Neural cell (in vitro differentiated cells): Measurements from ENCODE around the gene NGEF. TPM values are rescaled to one million over a fixed set of nuclear protein-coding genes. Genes with fewer than 3 reads are reported as not detected.

ENCODE experiments used
- H2AFZ ChIP-seq: fragments of 200-600, 300-800 bp; sonication (generic), shearing (Covaris generic); 2 replicates; pipeline ENCODE4 v1.6.0; 2014; ENCODE audit warnings: low read depth, mild to moderate bottlenecking, antibody characterized with exemption, low read length, moderate library complexity
- H3F3A ChIP-seq: fragments of 200-600 bp; shearing (Covaris generic); 2 replicates; pipeline ENCODE4 v1.6.1; 2016; ENCODE audit warnings: mild to moderate bottlenecking, moderate library complexity, mixed read lengths, antibody characterized with exemption, low read length; ENCODE audit not compliant: insufficient read depth, poor library complexity, severe bottlenecking
- H3K27ac ChIP-seq: fragments of 200-600, 300-800 bp; sonication (generic), shearing (Covaris generic); 2 replicates; pipeline ENCODE4 v1.5.1; 2014; ENCODE audit warnings: mild to moderate bottlenecking, low read length, moderate library complexity
- H3K27me3 ChIP-seq: fragments of 300-800, 200-600 bp; sonication (generic), shearing (Covaris generic); 2 replicates; pipeline ENCODE4 v1.6.0; 2014; ENCODE audit warnings: mild to moderate bottlenecking, low read depth, low read length, moderate library complexity; ENCODE audit not compliant: insufficient read depth
- H3K36me3 ChIP-seq: fragments of 300-800, 200-600 bp; sonication (generic), shearing (Covaris generic); 2 replicates; pipeline ENCODE4 v1.5.1; 2014; ENCODE audit warnings: mild to moderate bottlenecking, antibody characterized with exemption, low read length, moderate library complexity; ENCODE audit not compliant: insufficient read depth
- H3K4me2 ChIP-seq: fragments of 300-800, 200-600 bp; sonication (generic), shearing (Covaris generic); 2 replicates; pipeline ENCODE4 v1.6.0; 2014; ENCODE audit warnings: mild to moderate bottlenecking, low read length
- H3K4me3 ChIP-seq: fragments of 300-800, 200-600 bp; sonication (generic), shearing (Covaris generic); 2 replicates; pipeline ENCODE4 v1.5.1; 2014; ENCODE audit warnings: mild to moderate bottlenecking, low read length, moderate library complexity
- H3K79me2 ChIP-seq: fragments of 200-600 bp; shearing (Covaris generic); replicated peaks from 2 replicates; pipeline ENCODE4 v1.6.0; 2014; ENCODE audit warnings: mild to moderate bottlenecking, low read length, moderate library complexity; ENCODE audit not compliant: insufficient read depth
- H3K9ac ChIP-seq: fragments of 300-800, 200-600 bp; sonication (generic), shearing (Covaris generic); 2 replicates; pipeline ENCODE4 v1.6.1; 2016; ENCODE audit warnings: mild to moderate bottlenecking, low read length, mixed read lengths
- H3K9me2 ChIP-seq: fragments of 200-600 bp; shearing (Covaris generic); 2 replicates; pipeline ENCODE4 v1.6.1; 2016; ENCODE audit warnings: mild to moderate bottlenecking, low read length, mixed read lengths; ENCODE audit not compliant: insufficient read depth
- H3K9me3 ChIP-seq: fragments of 200-600, 300-800 bp; sonication (generic), shearing (Covaris generic); 2 replicates; pipeline ENCODE4 v1.6.1; 2016; ENCODE audit warnings: mild to moderate bottlenecking, mixed run types, low read length, moderate library complexity, mixed read lengths
- H4K20me1 ChIP-seq: fragments of 200-600 bp; shearing (Covaris generic); 2 replicates; pipeline ENCODE4 v1.6.1; 2016; ENCODE audit warnings: mild to moderate bottlenecking, mixed run types; ENCODE audit not compliant: insufficient read depth
- CTCF ChIP-seq: fragments of 450-650 bp; IDR thresholded peaks from 2 replicates; pipeline ENCODE4 v1.5.1; 2014; ENCODE audit warnings: antibody characterized with exemption, mild to moderate bottlenecking, moderate library complexity; ENCODE audit not compliant: poor library complexity, severe bottlenecking
- EP300 ChIP-seq: fragments of 450-650 bp; conservative IDR thresholded peaks from 2 replicates; pipeline ENCODE4 v1.6.1; 2014; ENCODE audit warnings: antibody characterized with exemption, mild to moderate bottlenecking, moderate library complexity; ENCODE audit not compliant: poor library complexity, severe bottlenecking
- EZH2 ChIP-seq: fragments of 200-600, 300-800 bp; shearing (Covaris generic), sonication (generic); IDR thresholded peaks from 2 replicates; pipeline ENCODE4 v1.6.1; 2014; ENCODE audit warnings: antibody characterized with exemption, low read length, borderline replicate concordance, mild to moderate bottlenecking; ENCODE audit not compliant: insufficient read depth, poor library complexity, severe bottlenecking
- MXI1 ChIP-seq: fragments of 450-650 bp; conservative IDR thresholded peaks from 2 replicates; pipeline ENCODE4 v1.6.1; 2014; ENCODE audit warnings: antibody characterized with exemption, mild to moderate bottlenecking; ENCODE audit not compliant: poor library complexity, severe bottlenecking
- POLR2AphosphoS5 ChIP-seq: IDR thresholded peaks from 2 replicates; pipeline ENCODE4 v1.6.1; 2012
- RAD21 ChIP-seq: fragments of 450-650 bp; conservative IDR thresholded peaks from 2 replicates; pipeline ENCODE4 v1.6.1; 2014; ENCODE audit warnings: antibody characterized with exemption, mild to moderate bottlenecking, moderate library complexity
- SMC3 ChIP-seq: fragments of 450-650 bp; conservative IDR thresholded peaks from 2 replicates; pipeline ENCODE4 v1.6.1; 2014; ENCODE audit warnings: antibody characterized with exemption, mild to moderate bottlenecking, moderate library complexity; ENCODE audit not compliant: poor library complexity
- TAF1 ChIP-seq: IDR thresholded peaks from 2 replicates; pipeline ENCODE4 v1.6.1; 2012; ENCODE audit warnings: low read depth
- polyA plus RNA-seq: library from polyadenylated mRNA; depleted of rRNA; stranded (reverse); fragments of >200 nt; gene quantifications from 2 replicates; pipeline ENCODE4 v1.2.3, GENCODE V29; 2014
- TF ChIP-seq, protein P1 (sequence below): IDR thresholded peaks from 2 replicates; pipeline ENCODE4 v1.6.1; 2012; ENCODE audit warnings: borderline replicate concordance

The NGEF gene
- polyA plus RNA-seq, 1 donor from 2014 or later, result 5.2 TPM

DNA sequence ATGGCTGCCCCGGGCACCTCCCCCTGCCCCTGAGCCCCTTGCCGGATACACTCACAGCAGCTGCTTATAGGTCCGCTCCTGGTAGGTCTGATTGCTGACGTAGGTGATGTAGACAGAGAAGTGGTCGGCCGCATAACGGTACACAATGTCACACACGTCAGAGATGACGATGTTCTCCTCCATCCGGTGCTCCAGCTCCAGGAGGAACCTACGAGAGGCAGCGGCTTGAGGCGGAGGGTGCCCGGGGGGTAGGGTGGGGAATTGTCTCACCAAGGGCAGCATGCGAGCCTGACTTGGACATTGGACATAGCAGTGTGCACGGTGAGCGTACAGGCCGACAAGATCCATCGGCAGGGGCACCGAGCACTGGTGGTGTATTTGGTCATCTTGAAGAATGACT is 120.2 kb downstream of the NGEF start:
- no peak for TF ChIP-seq TAF1
- no peak for TF ChIP-seq EP300
- TF ChIP-seq, protein P1, sequence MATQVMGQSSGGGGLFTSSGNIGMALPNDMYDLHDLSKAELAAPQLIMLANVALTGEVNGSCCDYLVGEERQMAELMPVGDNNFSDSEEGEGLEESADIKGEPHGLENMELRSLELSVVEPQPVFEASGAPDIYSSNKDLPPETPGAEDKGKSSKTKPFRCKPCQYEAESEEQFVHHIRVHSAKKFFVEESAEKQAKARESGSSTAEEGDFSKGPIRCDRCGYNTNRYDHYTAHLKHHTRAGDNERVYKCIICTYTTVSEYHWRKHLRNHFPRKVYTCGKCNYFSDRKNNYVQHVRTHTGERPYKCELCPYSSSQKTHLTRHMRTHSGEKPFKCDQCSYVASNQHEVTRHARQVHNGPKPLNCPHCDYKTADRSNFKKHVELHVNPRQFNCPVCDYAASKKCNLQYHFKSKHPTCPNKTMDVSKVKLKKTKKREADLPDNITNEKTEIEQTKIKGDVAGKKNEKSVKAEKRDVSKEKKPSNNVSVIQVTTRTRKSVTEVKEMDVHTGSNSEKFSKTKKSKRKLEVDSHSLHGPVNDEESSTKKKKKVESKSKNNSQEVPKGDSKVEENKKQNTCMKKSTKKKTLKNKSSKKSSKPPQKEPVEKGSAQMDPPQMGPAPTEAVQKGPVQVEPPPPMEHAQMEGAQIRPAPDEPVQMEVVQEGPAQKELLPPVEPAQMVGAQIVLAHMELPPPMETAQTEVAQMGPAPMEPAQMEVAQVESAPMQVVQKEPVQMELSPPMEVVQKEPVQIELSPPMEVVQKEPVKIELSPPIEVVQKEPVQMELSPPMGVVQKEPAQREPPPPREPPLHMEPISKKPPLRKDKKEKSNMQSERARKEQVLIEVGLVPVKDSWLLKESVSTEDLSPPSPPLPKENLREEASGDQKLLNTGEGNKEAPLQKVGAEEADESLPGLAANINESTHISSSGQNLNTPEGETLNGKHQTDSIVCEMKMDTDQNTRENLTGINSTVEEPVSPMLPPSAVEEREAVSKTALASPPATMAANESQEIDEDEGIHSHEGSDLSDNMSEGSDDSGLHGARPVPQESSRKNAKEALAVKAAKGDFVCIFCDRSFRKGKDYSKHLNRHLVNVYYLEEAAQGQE, result no peak
- TF ChIP-seq MXI1, result no peak
- no peak for TF ChIP-seq EZH2
- TF ChIP-seq SMC3, result no peak
- TF ChIP-seq RAD21, result no peak
- TF ChIP-seq CTCF, result no peak
- no peak for TF ChIP-seq POLR2AphosphoS5
- Histone ChIP-seq H3K9ac (no peak overlapping the region), H3K9me3 (no peaks in the 10 kb centered on the region), H3K4me3 (no peak overlapping the region), H3K4me2 (no peak overlapping the region), H2AFZ (no peak overlapping the region), H3F3A (no peaks in the 10 kb centered on the region), H3K27ac (no peak overlapping the region), H3K27me3 (no peaks in the 10 kb centered on the region), H3K36me3 (no peaks in the 10 kb centered on the region), H4K20me1 (no peaks in the 10 kb centered on the region), H3K9me2 (no peaks in the 10 kb centered on the region), H3K79me2 (no peaks in the 10 kb centered on the region)

- no peaks in the 10 kb centered on the region for H3K79me2 ChIP-seq
- H3K36me3 ChIP-seq, result no peaks in the 10 kb centered on the region
- no peaks in the 10 kb centered on the region for H4K20me1 ChIP-seq
- H3K9me2 ChIP-seq, result no peaks in the 10 kb centered on the region
- TF ChIP-seq POLR2AphosphoS5 (no peak), EP300 (no peak), SMC3 (no peak), EZH2 (no peak), MXI1 (no peak), RAD21 (no peak), TAF1 (no peak), CTCF (no peak)
- TF ChIP-seq, protein P1, result no peak
- no peaks in the 10 kb centered on the region for H3F3A ChIP-seq
- no peak overlapping the region for H3K4me2 ChIP-seq
- H3K9me3 ChIP-seq, result no peaks in the 10 kb centered on the region
- no peak overlapping the region for H3K9ac ChIP-seq
- no peak overlapping the region for H2AFZ ChIP-seq
- no peak overlapping the region for H3K27ac ChIP-seq
- H3K4me3 ChIP-seq, result no peak overlapping the region
- no peaks in the 10 kb centered on the region for H3K27me3 ChIP-seq
These were observed 120.8 kb downstream of the NGEF start for GRCh38 chr2:232892221-232892620.
